Measurements from ENCODE around the gene TAF6. TPM values are rescaled to one million over a fixed set of nuclear protein-coding genes. Genes with fewer than 3 reads are reported as not detected.
A peak's percentile ranks its signal among the peaks of the same experiment; 100 is the strongest.

Gene TAF6
- total RNA-seq, 1 experiment from 2014 or later = 41.0 TPM

GRCh38 chr7:100098913-100099312 lies 20.2 kb downstream of the TAF6 start:
- no peak for DNase-seq (ENCODE audit: extremely low read depth, low read depth)

- no peak for DNase-seq (ENCODE audit: extremely low read depth, low read depth)
These were observed 23.5 kb downstream of the TAF6 start for GRCh38 chr7:100095704-100096103.

- no peak for DNase-seq (ENCODE audit: extremely low read depth, low read depth)
These were observed 23.9 kb downstream of the TAF6 start for GRCh38 chr7:100095289-100095688.

- DNase-seq (ENCODE audit: extremely low read depth, low read depth) = no peak
These were observed 25.2 kb downstream of the TAF6 start for GRCh38 chr7:100093925-100094486.

GRCh38 chr7:100093498-100093897 lies 25.7 kb downstream of the TAF6 start:
- DNase-seq (ENCODE audit: extremely low read depth, low read depth) = no peak

DNA sequence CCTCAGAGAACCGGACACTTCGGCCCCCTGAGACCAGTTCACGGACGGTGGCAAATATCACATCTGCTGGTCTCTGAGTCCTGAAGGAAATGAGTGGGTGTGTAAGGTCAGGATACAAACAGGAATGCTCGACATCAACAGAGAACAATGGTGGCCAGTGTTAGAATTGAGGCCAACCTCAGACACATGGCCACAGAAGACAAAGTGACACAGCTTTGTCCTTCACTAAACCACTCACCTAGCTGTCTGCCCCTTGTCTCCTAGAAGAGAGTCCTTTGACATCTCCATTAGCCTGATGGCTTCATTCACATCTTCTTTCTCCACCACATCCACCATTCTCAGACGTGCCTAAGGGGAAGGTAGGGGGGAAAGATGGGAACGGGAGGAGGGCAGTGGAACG lies 26.1 kb downstream of the TAF6 start:
- DNase-seq (ENCODE audit: extremely low read depth, low read depth) = no peak

DNA sequence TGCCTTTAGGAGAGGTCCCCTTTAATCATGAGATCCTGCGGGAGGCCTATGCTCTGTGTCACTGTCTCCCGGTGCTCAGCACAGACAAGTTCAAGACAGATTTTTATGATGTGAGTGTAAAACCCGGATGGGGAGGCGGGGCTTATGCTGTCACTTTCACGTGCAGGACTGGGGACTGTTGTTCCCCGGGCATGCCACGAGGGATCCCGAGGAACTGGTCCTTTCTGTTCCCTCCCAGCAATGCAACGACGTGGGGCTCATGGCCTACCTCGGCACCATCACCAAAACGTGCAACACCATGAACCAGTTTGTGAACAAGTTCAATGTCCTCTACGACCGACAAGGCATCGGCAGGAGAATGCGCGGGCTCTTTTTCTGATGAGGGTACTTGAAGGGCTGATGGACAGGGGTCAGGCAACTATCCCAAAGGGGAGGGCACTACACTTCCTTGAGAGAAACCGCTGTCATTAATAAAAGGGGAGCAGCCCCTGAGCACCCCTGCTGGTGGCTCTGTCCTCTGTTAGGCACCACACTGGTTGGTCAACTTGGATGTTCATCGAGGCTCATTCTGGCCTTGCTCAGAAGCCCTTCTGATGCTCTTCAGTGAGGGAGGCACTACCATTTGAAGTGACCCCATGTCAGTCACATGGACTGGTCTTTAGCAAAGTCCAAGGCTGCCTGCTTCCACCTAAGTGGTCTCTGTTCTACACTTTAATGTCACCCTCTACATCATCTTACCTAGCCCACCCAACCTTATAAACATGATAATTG lies 27.6 kb downstream of the TAF6 start:
- DNase-seq (ENCODE audit: extremely low read depth, low read depth) = no peak

GRCh38 chr7:100090527-100091410 lies 28.4 kb downstream of the TAF6 start:
- no peak for DNase-seq (ENCODE audit: extremely low read depth, low read depth)

- no peak for DNase-seq (ENCODE audit: extremely low read depth, low read depth)
These were observed 29.5 kb downstream of the TAF6 start for GRCh38 chr7:100089458-100090196.

GRCh38 chr7:100088621-100089457 lies 30.3 kb downstream of the TAF6 start, which contains the start of gene COPS6:
Gene COPS6 (plus strand): TSS chr7:100088969. CDS start chr7:100088991, 22 bp downstream.
- peak; percentile 66 for DNase-seq (ENCODE audit: extremely low read depth, low read depth)

GRCh38 chr7:100088095-100088620 lies 31.0 kb downstream of the TAF6 start:
- no peak for DNase-seq (ENCODE audit: extremely low read depth, low read depth)

DNA sequence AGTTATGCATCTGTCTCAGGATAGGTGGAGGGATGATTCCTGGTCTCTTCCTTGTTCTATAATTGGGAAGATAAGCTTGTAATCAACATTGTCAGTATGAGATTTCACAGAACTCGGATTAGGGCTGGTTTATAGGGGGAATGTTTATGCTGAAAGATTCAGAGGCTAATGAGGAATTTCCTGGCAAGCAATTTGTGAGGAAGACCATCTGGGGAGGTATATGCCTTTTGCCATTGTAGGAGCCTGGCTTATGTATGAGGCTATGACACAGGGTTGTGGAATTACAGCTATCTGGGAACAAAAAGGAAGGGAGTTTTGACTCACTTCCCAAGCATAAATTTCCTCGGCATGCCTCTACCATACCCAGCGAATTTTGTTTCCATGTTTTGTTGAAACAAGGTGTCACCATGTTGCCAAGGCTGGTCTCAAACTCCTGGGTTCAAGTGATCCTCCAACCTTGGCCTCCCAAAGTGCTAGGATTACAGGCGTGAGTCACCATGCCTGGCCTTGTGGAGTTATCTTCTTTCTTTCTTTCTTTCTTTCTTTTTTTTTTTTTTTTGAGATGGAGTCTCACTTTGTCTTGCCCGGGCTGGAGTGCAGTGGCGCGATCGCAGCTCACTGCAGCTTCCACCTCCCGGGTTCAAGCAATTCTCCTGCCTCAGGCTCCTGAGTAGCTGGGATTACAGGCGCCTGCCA lies 32.0 kb downstream of the TAF6 start:
- DNase-seq (ENCODE audit: extremely low read depth, low read depth) = no peak

DNA sequence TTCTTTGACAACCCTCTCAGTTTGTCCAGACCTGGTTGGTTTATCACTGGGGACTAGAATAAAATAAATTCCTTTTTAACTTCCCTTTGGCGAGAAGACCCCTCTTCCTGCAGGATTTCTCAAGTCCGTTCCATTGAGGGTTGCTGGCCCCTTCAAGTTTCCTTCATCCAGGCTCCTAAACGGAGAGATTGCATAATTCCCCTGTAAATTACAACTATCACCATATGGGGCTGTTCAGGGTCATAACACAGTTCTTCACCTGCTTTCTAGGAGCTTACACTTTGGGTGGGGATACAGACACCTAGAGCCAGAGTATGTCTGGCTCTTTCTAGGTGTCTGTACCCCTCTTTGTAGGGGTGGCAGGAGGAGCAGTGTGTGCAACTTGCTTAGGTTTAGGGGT lies 33.6 kb downstream of the TAF6 start:
- no peak for DNase-seq (ENCODE audit: extremely low read depth, low read depth)

DNA sequence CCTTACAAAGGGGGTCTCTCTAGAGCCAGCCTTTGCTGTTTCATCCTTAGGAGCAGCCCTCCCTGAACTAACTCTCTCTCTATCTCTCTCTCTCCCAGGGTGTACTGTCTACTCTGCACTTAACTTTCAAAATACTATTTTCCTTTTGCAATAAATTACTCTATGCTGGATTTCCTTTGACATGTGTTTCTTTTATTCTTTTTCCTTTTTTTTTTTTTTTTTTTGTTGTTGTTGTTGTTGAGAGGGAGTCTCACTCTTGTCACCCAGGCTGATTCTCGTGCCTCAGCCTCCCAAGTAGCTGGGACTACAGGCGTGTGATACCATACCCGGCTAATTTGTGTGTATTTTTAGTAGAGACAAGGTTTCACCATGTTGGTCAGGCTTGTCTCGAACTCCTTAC lies 36.2 kb downstream of the TAF6 start:
- no peak for DNase-seq (ENCODE audit: extremely low read depth, low read depth)

GRCh38 chr7:100081535-100082102 lies 37.5 kb downstream of the TAF6 start, which contains the start of gene ZNF3:
Gene ZNF3 (minus strand): TSS chr7:100081723. CDS start chr7:100077357, 4,366 bp downstream.
- DNase-seq (ENCODE audit: extremely low read depth, low read depth) = peak; percentile 99

- no peak for DNase-seq (ENCODE audit: extremely low read depth, low read depth)
These were observed 38.1 kb downstream of the TAF6 start for GRCh38 chr7:100080907-100081534.

DNA sequence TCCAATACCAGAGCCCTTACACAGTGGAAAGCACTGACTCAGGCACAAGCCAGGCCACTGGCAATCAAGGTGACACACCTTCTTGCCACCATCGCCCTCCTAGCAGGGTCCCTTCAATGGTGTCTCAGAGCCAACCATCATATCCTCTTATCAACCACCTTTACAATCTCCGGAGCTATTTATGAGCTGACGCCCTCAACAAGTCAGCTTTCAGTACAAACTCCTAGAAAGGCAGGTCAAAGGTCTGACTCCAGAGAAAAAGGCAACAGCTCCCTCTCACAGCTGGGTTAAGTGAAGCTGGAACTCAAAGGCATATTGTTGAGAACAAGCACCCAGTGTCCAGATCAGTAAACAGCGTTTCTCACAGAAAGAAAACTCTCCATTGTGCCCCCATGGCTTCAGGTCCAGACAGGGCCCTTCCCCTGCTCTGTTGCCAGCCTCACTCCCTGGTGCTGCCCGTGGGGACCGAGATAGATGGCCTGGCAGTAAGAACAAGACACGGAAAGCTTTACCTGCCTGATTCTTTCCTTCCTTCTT lies 40.1 kb downstream of the TAF6 start:
- no peak for DNase-seq (ENCODE audit: extremely low read depth, low read depth)

GRCh38 chr7:100077205-100077604 lies 42.0 kb downstream of the TAF6 start:
- no peak for DNase-seq (ENCODE audit: extremely low read depth, low read depth)

Data from NCI-H460 (cell line).